WTC11 (cell line): ENCODE data around the gene UBL4B.

Experiments
- CREB1 ChIP-seq: sonication (generic); formaldehyde crosslinking; IDR thresholded peaks from 2 replicates; pipeline ENCODE4 v1.8.0; 2023; ENCODE audit warnings: mild to moderate bottlenecking, missing genetic modification reagents
- CTCF ChIP-seq: fragments of 200-600 bp; IDR thresholded peaks from 2 replicates; pipeline ENCODE4 v1.8.0; 2022; ENCODE audit warnings: antibody characterized with exemption
- E2F5 ChIP-seq: sonication (generic); formaldehyde crosslinking; IDR thresholded peaks from 2 replicates; pipeline ENCODE4 v1.8.1; 2022; ENCODE audit warnings: mild to moderate bottlenecking, moderate library complexity, missing genetic modification reagents
- EMX1 ChIP-seq: fragments of 250-450 bp; sonication (Bioruptor Pico); IDR thresholded peaks from 2 replicates; pipeline ENCODE4 v1.8.0; 2021; ENCODE audit warnings: mild to moderate bottlenecking
- RELA ChIP-seq: sonication (generic); formaldehyde crosslinking; IDR thresholded peaks from 2 replicates; pipeline ENCODE4 v1.8.1; 2022; ENCODE audit warnings: missing genetic modification reagents, mild to moderate bottlenecking, borderline replicate concordance
- SMAD3 ChIP-seq: sonication (generic); formaldehyde crosslinking; IDR thresholded peaks from 2 replicates; pipeline ENCODE4 v1.8.0; 2022; ENCODE audit warnings: missing genetic modification reagents, mild to moderate bottlenecking, borderline replicate concordance
- TCF7 ChIP-seq: sonication (generic); formaldehyde crosslinking; IDR thresholded peaks from 2 replicates; pipeline ENCODE4 v1.8.0; 2022; ENCODE audit warnings: mild to moderate bottlenecking, low read depth, missing genetic modification reagents, moderate library complexity
- USF2 ChIP-seq: sonication (generic); formaldehyde crosslinking; IDR thresholded peaks from 2 replicates; pipeline ENCODE4 v1.8.1; 2023; ENCODE audit warnings: mild to moderate bottlenecking, missing genetic modification reagents, moderate library complexity
- ZBTB21 ChIP-seq: sonication (generic); formaldehyde crosslinking; IDR thresholded peaks from 2 replicates; pipeline ENCODE4 v1.8.1; 2023; ENCODE audit warnings: mild to moderate bottlenecking, missing genetic modification reagents, borderline replicate concordance
- ZNF232 ChIP-seq: sonication (generic); formaldehyde crosslinking; IDR thresholded peaks from 2 replicates; pipeline ENCODE4 v1.8.0; 2022; ENCODE audit warnings: mild to moderate bottlenecking, missing genetic modification reagents
- ZNF263 ChIP-seq: sonication (generic); formaldehyde crosslinking; IDR thresholded peaks from 2 replicates; pipeline ENCODE4 v1.8.1; 2022; ENCODE audit warnings: low read depth, mild to moderate bottlenecking, moderate library complexity, missing genetic modification reagents
- ZNF425 ChIP-seq: fragments of 250-450 bp; sonication (Bioruptor Pico); conservative IDR thresholded peaks from 2 replicates; pipeline ENCODE4 v1.9.0; 2021; ENCODE audit warnings: mild to moderate bottlenecking

GRCh38 chr1:110120960-110121561 is 8.8 kb downstream of the UBL4B start:
- no peak for TF ChIP-seq CTCF
- no peak for TF ChIP-seq USF2 (CRISPR knock-in tag)
- no peak for TF ChIP-seq E2F5 (CRISPR knock-in tag)
- no peak for TF ChIP-seq ZBTB21
- TF ChIP-seq TCF7: no peak
- TF ChIP-seq ZNF232: no peak
- TF ChIP-seq CREB1 (CRISPR knock-in tag): no peak
- TF ChIP-seq RELA (CRISPR knock-in tag): no peak
- no peak for TF ChIP-seq ZNF425 (CRISPR knock-in tag)
- TF ChIP-seq EMX1: no peak
- TF ChIP-seq ZNF263 (CRISPR knock-in tag): no peak
- TF ChIP-seq SMAD3: no peak
